HG02884 (cell line): ENCODE measurements around the gene ADGRD2.

Source experiments
- ATAC-seq: cut with Tn5 transposase; IDR thresholded peaks from one replicate; pipeline ENCODE4 v1.9.1; 2021; ENCODE audit warnings: mild to moderate bottlenecking, moderate library complexity; ENCODE audit not compliant: unreplicated experiment

The ADGRD2 gene

GRCh38 chr9:124477648-124478285 is 27.5 kb downstream of the ADGRD2 start:
- ATAC-seq = no peak

- no peak for ATAC-seq
Measured at GRCh38 chr9:124478354-124478753, 28.1 kb downstream of the ADGRD2 start.

- ATAC-seq = no peak
Measured at GRCh38 chr9:124479371-124479770, 29.1 kb downstream of the ADGRD2 start.

GRCh38 chr9:124479947-124480620 is 29.8 kb downstream of the ADGRD2 start:
- ATAC-seq = no peak

GRCh38 chr9:124480621-124480981 is 30.4 kb downstream of the ADGRD2 start:
- ATAC-seq = no peak

- ATAC-seq = no peak
Measured at GRCh38 chr9:124481115-124481514, 30.9 kb downstream of the ADGRD2 start.

GRCh38 chr9:124482431-124483031 is 32.3 kb downstream of the ADGRD2 start:
- ATAC-seq = no peak

GRCh38 chr9:124483481-124483880 is 33.2 kb downstream of the ADGRD2 start:
- no peak for ATAC-seq

- ATAC-seq = no peak
Measured at GRCh38 chr9:124485201-124485600, 35.0 kb downstream of the ADGRD2 start.

- ATAC-seq = no peak
Measured at GRCh38 chr9:124485936-124486335, 35.7 kb downstream of the ADGRD2 start.

GRCh38 chr9:124486778-124487259 is 36.6 kb downstream of the ADGRD2 start:
- no peak for ATAC-seq

GRCh38 chr9:124487260-124488182 is 37.3 kb downstream of the ADGRD2 start:
- ATAC-seq = no peak

GRCh38 chr9:124488641-124489210 is 38.5 kb downstream of the ADGRD2 start:
- no peak for ATAC-seq

- no peak for ATAC-seq
Measured at GRCh38 chr9:124489222-124489621, 39.0 kb downstream of the ADGRD2 start.

GRCh38 chr9:124490004-124490403 is 39.8 kb downstream of the ADGRD2 start:
- no peak for ATAC-seq

GRCh38 chr9:124491049-124491975 is 41.1 kb downstream of the ADGRD2 start:
- ATAC-seq = no peak

GRCh38 chr9:124492818-124493217 is 42.6 kb downstream of the ADGRD2 start:
- ATAC-seq = no peak

- no peak for ATAC-seq
Measured at GRCh38 chr9:124493218-124493617, 43.0 kb downstream of the ADGRD2 start.

GRCh38 chr9:124493794-124494479 is 43.7 kb downstream of the ADGRD2 start:
- ATAC-seq = peak; percentile 72
